Upper lobe of right lung (tissue), 1 donor: ENCODE results near the gene PDZD8. TPM values are rescaled to one million over a fixed set of nuclear protein-coding genes. Genes with fewer than 3 reads are reported as not detected.

Experiments used
- ATAC-seq: fragments of 200-7000 bp; cut with Tn5 transposase; one replicate; pipeline ENCODE4 v1.9.1; 2020; ENCODE audit warnings: mild to moderate bottlenecking, moderate library complexity
- DNase-seq: peaks from one replicate; pipeline ENCODE4 v3.0.0-alpha.2; 2020
- H3K27ac ChIP-seq: fragments of 200-600 bp; one replicate; pipeline ENCODE4 v1.8.0; 2022
- H3K27me3 ChIP-seq: fragments of 200-600 bp; one replicate; pipeline ENCODE4 v1.8.0; 2022; ENCODE audit warnings: mild to moderate bottlenecking
- H3K36me3 ChIP-seq: fragments of 200-600 bp; one replicate; pipeline ENCODE4 v1.8.0; 2022
- H3K4me1 ChIP-seq: fragments of 200-600 bp; one replicate; pipeline ENCODE4 v1.8.0; 2022
- H3K4me3 ChIP-seq: fragments of 200-600 bp; one replicate; pipeline ENCODE4 v1.8.0; 2022; ENCODE audit warnings: mild to moderate bottlenecking
- H3K9me3 ChIP-seq: fragments of 200-600 bp; one replicate; pipeline ENCODE4 v1.8.0; 2022
- intact Hi-C: fragments of 100-400 bp; cut with DNase I; formaldehyde crosslinking; loops from one replicate; pipeline ENCODE4 v1.11.0; 2022
- total RNA-seq: library from RNA; stranded (reverse); fragmentation: NEBNext Ultra II Directional; extraction: Animal tissue kit (Norgen Biotek cat#: 25700); gene quantifications from one replicate; pipeline ENCODE4 v1.2.1, GENCODE V29; 2021
- TF ChIP-seq, protein P1 (sequence below): fragments of 200-600 bp; IDR thresholded peaks from one replicate; pipeline ENCODE4 v1.8.0; 2022; ENCODE audit warnings: antibody characterized with exemption
- donor health status: DM: no; HTN: yes; CAD: no; lungs with severe emphysema.

Gene PDZD8
- total RNA-seq, 1 donor from 2014 or later: 38.7 TPM

GRCh38 chr10:117271427-117271826, 103.8 kb downstream of the PDZD8 start:
- ATAC-seq: no peak
- no peaks in the 10 kb centered on the region for H3K9me3 ChIP-seq
- H3K4me1 ChIP-seq: no peaks in the 10 kb centered on the region
- intact Hi-C loops: no loop called here
- no peak overlapping the region for H3K4me3 ChIP-seq
- DNase-seq: no peak
- no peaks in the 10 kb centered on the region for H3K27me3 ChIP-seq
- TF ChIP-seq, protein P1, sequence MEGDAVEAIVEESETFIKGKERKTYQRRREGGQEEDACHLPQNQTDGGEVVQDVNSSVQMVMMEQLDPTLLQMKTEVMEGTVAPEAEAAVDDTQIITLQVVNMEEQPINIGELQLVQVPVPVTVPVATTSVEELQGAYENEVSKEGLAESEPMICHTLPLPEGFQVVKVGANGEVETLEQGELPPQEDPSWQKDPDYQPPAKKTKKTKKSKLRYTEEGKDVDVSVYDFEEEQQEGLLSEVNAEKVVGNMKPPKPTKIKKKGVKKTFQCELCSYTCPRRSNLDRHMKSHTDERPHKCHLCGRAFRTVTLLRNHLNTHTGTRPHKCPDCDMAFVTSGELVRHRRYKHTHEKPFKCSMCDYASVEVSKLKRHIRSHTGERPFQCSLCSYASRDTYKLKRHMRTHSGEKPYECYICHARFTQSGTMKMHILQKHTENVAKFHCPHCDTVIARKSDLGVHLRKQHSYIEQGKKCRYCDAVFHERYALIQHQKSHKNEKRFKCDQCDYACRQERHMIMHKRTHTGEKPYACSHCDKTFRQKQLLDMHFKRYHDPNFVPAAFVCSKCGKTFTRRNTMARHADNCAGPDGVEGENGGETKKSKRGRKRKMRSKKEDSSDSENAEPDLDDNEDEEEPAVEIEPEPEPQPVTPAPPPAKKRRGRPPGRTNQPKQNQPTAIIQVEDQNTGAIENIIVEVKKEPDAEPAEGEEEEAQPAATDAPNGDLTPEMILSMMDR: no peak
- no peak overlapping the region for H3K27ac ChIP-seq
- no peaks in the 10 kb centered on the region for H3K36me3 ChIP-seq

- no peak for ATAC-seq
- no peaks in the 10 kb centered on the region for H3K4me1 ChIP-seq
- intact Hi-C loops: no loop called here
- no peaks in the 10 kb centered on the region for H3K9me3 ChIP-seq
- no peak overlapping the region for H3K4me3 ChIP-seq
- TF ChIP-seq, protein P1: no peak
- H3K36me3 ChIP-seq: no peaks in the 10 kb centered on the region
- no peaks in the 10 kb centered on the region for H3K27me3 ChIP-seq
- no peak overlapping the region for H3K27ac ChIP-seq
- DNase-seq: no peak
Observed at GRCh38 chr10:117268907-117269306, 106.3 kb downstream of the PDZD8 start.

DNA sequence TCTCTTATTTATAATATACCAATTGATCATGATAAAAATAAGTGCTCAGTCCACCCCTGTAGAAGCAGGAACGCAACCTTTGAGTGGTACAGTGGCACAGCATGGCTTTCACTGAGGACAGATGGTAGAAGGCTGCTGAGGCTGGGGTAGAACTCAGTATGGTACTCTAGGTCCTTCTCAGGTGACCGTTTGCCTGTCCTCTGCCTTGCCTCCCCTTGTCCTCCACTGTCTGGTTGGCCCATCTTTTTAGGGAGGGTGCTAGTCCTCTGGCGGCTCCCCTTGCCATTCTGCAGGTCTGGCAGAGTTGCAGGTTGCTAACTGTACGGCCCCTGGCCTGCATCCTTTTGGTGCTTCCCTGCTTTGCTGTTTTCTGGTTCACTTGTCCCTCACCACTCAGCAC, 107.0 kb downstream of the PDZD8 start:
- H3K36me3 ChIP-seq: no peaks in the 10 kb centered on the region
- H3K4me1 ChIP-seq: no peaks in the 10 kb centered on the region
- no peaks in the 10 kb centered on the region for H3K27me3 ChIP-seq
- no peak overlapping the region for H3K27ac ChIP-seq
- intact Hi-C loops: no loop called here
- no peaks in the 10 kb centered on the region for H3K9me3 ChIP-seq
- H3K4me3 ChIP-seq: no peak overlapping the region
- no peak for DNase-seq
- no peak for ATAC-seq
- TF ChIP-seq, protein P1: no peak

GRCh38 chr10:117266812-117267211, 108.4 kb downstream of the PDZD8 start:
- ATAC-seq: no peak
- Histone ChIP-seq H3K27me3 (no peaks in the 10 kb centered on the region), H3K27ac (no peak overlapping the region), H3K4me3 (no peak overlapping the region), H3K36me3 (no peaks in the 10 kb centered on the region), H3K9me3 (no peaks in the 10 kb centered on the region), H3K4me1 (no peaks in the 10 kb centered on the region)
- intact Hi-C loops: no loop called here
- DNase-seq: no peak
- TF ChIP-seq, protein P1: no peak

- H3K4me1 ChIP-seq: no peaks in the 10 kb centered on the region
- intact Hi-C loops: no loop called here
- H3K9me3 ChIP-seq: no peaks in the 10 kb centered on the region
- no peaks in the 10 kb centered on the region for H3K36me3 ChIP-seq
- no peak overlapping the region for H3K4me3 ChIP-seq
- DNase-seq (no peak), ATAC-seq (no peak)
- TF ChIP-seq, protein P1: no peak
- H3K27me3 ChIP-seq: peaks cover 2% of the 10 kb centered on the region
- H3K27ac ChIP-seq: no peak overlapping the region
Observed at GRCh38 chr10:117266400-117266799, 108.8 kb downstream of the PDZD8 start.

DNA sequence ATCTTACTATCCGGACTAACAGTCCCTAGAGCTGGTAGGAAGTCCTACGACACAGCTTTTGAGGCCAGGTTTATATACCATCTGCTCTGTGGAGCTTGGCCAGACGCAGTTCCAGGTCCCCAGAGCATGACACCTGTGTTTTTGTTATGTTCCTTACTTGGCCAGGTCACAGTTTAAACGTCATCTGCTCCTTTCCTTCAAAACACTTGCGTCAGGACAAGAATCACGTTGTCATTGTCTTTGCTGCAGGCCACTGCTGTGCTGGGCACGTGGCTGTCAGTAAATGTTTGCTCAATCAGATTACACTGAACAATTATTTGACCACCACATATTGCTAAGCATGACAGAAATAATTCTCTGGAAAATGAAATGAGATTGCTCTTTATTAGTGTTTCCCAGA, 110.5 kb downstream of the PDZD8 start:
- no peak for ATAC-seq
- Histone ChIP-seq H3K9me3 (no peaks in the 10 kb centered on the region), H3K27ac (no peak overlapping the region), H3K27me3 (peaks cover 9% of the 10 kb centered on the region), H3K36me3 (no peaks in the 10 kb centered on the region), H3K4me3 (no peak overlapping the region), H3K4me1 (no peaks in the 10 kb centered on the region)
- DNase-seq: no peak
- TF ChIP-seq, protein P1: no peak
- intact Hi-C loops: no loop called here
